GM18873 (cell line): ENCODE results near the gene GSDMA.

Experiments
- ATAC-seq: cut with Tn5 transposase; IDR thresholded peaks from one replicate; pipeline ENCODE4 v1.9.1; 2021; ENCODE audit warnings: mild to moderate bottlenecking, moderate library complexity, moderate number of reproducible peaks; ENCODE audit not compliant: unreplicated experiment, low FRiP score

GSDMA gene

GRCh38 chr17:40018211-40019121 is 55.7 kb downstream of the GSDMA start:
- ATAC-seq = no peak

GRCh38 chr17:40019140-40019991 is 56.6 kb downstream of the GSDMA start:
- no peak for ATAC-seq

GRCh38 chr17:40020146-40020545 is 57.3 kb downstream of the GSDMA start:
- ATAC-seq = no peak

GRCh38 chr17:40021451-40021971 is 58.7 kb downstream of the GSDMA start:
- ATAC-seq = no peak

GRCh38 chr17:40022497-40022896 is 59.7 kb downstream of the GSDMA start:
- ATAC-seq = no peak

- ATAC-seq = no peak
Measured at GRCh38 chr17:40022961-40023541, 60.2 kb downstream of the GSDMA start.

GRCh38 chr17:40023590-40024292 is 60.9 kb downstream of the GSDMA start:
- no peak for ATAC-seq

GRCh38 chr17:40024901-40025300 is 62.1 kb downstream of the GSDMA start:
- ATAC-seq = no peak

- ATAC-seq = no peak
Measured at GRCh38 chr17:40025559-40025958, 62.8 kb downstream of the GSDMA start.

- no peak for ATAC-seq
Measured at GRCh38 chr17:40025991-40026815, 63.4 kb downstream of the GSDMA start.

- no peak for ATAC-seq
Measured at GRCh38 chr17:40026816-40027613, 64.2 kb downstream of the GSDMA start.
